GM18867 (cell line): ENCODE measurements around the gene SSBP4.

ENCODE experiments used
- ATAC-seq: cut with Tn5 transposase; IDR thresholded peaks from one replicate; pipeline ENCODE4 v1.9.1; 2021; ENCODE audit warnings: mild to moderate bottlenecking, moderate library complexity; ENCODE audit not compliant: unreplicated experiment

Gene SSBP4

DNA sequence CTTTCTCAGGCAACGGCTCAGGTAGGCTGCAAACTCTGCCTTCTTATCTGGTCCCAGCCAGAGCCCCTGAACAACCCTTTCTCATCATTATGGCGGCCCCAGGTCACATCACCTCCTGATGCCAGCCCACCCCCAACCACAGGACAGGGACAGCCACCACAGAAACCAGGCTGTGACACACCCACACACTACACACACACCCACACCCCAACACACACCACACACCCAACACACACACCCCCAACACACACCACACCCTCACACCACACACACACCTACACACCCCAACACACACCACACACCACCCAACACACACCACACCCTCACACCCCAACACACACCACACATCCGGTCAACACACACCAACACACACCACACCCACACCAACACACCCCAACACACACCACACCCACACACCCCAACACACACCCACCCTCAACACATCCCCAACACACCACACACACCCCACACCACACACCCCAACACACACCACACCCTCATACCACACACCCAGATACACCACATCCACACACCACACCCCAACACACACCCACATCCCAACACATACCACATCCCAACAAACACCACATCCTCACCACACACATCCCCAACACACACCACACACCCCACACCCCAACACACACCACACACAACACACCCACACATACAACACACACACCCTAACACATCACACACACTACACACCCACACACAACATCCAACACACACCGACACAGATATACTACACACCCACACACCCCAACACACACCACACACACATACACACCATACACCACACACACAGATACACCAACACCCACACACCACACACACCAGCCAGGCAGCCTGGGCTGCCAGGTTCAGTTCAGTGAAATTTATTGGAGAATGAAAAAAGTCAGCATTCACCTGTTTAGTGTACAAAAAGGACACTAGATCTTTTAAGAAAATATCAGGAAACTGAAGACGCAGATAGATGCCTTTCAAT lies 22.9 kb downstream of the SSBP4 start:
- ATAC-seq, result no peak

DNA sequence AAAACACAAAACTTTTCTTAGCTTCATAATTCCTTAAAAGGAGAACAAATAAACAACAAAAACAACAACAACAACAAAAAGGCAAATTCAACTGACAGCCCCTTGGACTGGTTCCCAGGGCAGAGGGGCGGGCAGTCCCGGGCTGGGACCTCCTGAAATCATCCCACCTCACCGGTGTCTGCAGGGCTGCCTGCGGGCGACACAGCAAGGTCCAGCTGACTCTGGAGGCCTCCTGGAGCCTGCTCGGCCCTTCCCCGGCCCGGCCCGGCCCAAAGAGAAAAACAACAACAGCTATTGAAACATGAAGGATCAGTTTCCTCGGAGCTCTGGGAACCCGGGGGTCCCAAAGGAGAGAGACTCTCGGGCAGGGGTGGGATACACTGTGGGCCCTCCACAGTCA lies 23.7 kb downstream of the SSBP4 start:
- no peak for ATAC-seq

DNA sequence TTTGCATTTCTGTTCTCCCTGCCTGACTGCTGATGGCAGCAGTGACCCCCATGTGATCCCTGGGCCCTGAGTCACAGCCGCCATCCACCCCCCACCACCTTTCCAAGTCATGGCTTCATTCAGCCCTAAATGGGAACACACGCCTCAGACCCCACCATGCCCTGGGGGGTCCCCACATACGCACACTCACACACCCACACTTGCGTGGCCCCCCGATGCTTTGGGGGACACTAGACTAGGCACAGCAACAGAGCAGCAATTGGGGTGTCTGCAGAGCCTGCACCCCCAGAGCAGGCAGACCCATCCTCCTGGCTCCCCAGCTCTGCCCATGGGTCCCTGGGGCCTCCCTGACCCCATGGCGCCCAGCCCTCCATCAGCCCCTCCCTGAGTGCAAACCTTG lies 24.2 kb downstream of the SSBP4 start:
- ATAC-seq, result no peak

DNA sequence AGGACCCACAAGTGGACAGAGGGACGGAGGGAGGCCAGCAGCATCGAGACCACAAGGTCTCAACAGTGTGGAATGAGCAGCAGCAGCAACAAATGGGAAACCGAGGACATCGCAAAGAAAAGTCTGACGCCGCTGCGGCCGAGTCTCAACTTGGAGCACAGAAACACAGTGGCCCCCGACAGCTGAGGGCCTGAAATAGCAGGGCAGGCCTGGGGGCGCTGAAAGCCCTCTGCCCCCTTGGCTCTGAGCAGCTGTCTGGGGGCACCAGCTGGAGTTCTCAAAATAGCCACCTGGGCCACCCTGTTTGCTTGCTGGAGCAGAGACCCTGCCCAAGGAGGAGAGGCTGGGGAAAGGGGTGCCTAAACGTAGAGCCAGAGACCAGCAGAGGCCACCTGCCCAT lies 24.6 kb downstream of the SSBP4 start:
- no peak for ATAC-seq

DNA sequence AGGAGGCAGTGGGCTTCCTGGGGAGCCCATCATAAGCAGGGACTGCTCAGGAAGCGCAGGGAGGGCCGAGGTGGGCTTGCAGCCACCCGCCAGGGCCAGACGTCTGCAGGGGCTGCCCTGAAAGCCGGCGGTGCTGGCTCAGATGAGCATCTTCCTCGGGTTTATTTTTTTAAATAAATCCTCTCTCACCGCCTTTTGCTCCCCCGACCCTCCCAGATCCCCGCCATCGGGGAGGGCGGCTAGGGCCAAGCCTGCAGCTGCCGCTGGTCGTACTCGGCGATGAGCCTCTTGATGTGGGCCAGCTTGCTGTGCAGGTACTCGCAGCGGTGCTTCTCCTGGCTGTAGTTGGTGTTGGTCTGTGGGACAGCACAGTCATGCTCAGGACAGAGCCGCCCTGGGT lies 25.3 kb downstream of the SSBP4 start:
- no peak for ATAC-seq

DNA sequence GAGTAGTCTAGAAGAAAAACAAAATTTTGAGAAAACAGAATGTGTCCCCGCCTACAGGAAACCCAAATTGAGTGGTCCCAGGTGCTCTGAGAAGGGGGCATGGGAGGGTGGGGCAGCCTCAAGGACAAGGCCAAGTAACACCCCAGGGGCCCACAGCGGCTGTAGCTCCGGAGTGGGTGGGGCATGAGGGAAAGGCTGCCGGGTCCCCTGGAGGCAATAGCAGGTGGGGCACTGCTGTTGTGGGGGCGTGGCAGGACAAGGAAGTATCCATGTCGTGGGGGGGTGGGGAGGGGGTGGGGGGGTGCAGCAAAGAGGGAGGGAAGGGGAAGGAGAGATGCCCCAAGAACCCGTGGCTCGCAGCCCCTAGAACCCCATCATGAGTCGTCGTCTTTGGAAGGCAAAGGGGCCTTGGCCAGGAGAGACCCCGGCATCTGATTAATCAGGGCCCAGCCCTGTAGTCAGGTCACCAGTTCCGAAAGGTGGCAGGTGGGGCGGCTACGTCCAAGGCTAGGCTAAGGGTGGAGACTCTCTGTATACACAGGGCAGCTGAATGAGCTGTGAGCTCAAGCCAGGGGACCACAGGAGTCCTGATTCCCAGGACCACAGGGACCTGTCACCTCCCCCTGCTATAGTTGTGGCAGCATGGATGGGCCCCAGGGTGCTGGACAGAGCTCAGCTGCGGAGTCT lies 26.2 kb downstream of the SSBP4 start:
- no peak for ATAC-seq

DNA sequence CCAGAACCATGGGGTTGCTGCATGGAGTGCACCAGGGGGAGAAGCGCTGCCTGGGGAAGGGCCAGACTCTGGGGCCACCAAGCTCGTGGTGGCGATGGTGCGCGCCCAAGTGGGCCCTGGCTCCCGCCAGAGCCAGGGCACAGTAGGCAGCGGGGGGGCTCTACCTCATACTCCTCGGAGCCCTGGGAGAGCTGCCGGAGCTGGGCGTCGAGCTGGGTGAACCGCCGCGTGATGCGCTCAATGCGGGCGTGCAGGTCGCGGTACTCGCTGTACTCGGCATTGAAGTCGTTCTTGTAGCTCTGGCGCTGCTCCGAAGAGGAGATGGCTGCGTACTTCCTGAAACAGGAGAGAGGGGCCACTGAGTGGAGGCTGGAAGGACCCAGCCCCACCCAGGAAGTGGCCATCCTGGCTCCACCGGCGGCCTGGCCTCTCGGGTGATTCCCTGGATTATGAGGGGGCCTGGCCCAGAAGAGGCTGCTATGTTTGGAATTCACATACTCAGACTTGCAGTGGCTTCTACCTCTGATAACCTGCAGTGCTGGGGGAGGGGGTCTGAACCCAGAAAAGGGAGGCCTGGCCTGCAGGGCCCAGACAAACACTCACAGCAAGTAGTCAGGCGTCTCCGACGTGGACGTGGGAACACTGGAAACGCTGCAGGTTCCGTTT lies 27.1 kb downstream of the SSBP4 start:
- ATAC-seq, result no peak

DNA sequence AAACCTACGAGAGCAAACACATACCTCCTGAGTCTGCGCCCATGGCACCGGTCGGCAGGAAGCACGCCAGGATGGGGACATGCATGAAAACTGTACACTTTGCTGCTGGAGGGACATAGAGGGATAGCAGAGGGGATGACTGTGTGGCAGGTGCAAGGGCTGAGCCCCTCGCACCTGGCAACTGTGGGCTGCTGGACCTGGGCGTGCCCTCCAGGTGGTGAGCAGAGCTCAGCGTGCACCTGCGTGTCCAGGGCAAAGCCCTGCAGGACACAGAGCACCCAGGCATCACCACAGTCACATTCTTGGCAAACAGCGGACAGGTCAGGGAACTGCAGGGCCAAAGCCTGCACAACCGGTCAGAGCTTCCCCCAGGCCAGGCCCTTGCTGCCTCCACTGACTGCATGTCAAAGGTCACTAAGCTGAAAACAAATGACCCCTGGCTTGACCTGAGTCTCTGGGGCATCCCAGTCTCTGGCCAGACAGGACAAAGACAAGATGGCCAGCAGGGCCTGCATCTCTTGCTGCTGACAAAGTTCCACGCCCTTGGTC lies 27.7 kb downstream of the SSBP4 start:
- ATAC-seq, result no peak

DNA sequence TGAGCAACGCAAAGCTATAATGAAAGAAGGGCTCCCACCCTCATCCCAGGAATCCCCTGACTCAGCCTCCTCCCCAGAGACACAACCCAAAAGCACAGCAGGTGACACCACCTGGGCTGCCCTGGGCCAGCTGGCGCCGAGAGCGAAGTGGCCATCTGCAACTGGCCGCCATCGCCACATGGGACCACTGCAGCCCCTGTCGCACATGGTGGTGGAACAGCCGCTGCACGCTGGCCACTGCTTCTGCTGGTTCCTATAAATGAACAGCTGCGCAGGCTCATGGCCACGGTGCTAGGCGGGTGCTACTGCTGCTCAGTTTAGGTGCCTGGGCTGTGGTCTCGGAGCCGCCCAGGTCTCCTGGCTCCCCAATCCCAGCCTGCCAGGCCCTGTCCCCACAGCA lies 30.4 kb downstream of the SSBP4 start:
- ATAC-seq, result no peak

DNA sequence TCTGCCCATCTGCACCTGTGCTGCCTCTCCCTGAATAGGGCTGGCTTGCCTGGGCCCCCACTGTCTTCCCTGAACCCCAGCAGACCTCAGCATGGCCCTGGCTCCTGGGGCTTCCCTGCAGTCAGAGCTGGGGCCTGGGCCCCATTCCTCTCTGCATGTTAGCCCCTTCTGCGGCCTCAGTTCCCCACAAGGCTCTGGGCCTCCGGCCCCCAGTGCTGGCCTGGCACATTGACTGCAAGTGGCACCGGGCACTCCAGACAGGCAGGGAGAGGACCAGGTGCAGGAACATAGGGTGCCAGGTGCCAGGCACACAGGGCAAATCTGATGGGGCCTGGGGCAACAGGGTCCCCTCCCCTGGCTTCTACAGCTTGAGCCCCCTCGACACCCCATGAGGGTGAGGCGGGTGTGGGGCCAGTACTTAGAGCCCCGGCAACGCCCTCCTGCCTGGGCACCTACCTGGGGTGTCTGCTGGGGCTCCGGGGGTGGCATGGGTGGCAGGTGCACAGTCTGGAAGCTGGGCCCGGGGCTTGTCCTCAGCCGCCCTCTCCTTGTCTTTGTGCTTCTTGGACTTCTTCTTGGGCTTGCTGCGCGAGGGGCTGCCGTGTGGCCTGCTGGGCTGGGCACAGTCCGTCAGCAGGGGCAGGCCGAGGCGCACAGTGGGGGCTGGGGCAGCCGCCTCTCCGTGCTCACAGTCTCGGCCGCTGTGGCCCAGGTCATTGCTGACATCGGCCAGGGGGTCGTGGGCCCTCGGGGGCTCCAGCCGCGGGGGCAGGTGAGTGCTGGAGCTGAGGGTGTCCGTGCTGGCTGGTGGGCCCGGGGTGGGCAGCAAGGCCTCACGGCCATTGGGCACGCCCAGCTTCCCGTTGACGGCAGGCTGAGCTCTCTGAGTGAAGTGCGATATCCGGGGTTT lies 31.1 kb downstream of the SSBP4 start:
- no peak for ATAC-seq

DNA sequence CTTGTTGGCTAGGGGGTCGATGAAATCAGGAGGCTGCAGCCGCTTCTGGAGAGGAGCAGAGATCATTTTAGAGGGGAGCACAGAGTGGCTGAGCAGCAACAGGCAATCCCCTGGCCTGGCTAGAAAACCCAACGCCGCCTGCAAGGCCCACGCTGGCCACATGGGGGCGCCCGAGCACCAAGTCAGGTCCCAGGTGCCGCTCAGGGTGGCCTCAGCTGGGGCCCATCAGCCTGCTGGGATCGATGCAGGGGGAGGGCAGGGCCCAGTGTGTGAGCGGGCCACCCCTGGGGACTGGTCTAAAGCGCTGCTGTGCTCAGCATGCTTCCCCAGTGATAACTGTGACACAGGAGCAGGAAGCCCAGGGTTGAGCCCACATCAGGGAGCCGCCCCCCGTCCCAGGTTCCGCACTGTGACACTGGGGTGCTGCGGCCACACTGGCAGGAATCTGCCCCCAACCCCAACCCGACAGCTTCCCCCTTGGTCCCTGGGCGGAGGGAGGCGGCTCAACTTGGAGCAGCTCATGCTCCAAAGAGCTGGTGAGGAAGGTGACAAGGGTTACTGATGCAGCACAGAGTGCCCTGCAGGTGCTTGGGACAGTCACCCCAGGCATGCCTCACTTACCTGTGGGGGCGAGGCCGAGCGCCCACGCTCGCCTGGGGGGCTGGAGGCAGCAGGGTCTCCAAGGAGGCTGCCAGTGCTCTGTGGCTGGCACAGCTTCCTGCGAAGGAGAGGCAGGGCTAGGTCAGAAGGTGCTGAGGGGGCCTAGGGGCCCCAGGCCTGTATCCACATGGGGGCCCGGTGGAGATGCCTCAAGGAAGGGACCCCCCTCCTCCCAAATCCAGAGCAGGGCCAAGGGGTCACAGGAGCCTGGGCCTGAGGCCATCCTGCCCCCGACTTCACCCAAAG lies 32.0 kb downstream of the SSBP4 start:
- no peak for ATAC-seq

DNA sequence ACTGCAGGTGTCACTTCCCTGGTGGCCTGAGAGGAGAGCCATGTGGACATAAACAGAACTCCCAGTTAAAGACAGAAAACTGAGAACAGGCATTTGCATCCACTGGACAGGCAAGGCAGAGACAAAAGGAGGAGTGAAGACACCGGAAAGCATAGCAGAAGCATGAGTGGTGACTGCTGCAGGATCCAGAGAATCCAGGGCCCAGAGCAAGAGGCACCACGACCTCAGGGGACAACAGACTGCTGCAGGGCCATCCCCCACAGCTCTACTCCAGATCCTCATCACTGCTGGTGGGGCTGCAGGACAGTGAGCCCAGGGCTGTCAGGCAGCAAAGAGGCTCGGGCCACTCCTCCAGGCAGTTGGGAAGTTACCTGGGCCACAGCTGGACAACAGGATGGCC lies 33.2 kb downstream of the SSBP4 start:
- ATAC-seq, result no peak

DNA sequence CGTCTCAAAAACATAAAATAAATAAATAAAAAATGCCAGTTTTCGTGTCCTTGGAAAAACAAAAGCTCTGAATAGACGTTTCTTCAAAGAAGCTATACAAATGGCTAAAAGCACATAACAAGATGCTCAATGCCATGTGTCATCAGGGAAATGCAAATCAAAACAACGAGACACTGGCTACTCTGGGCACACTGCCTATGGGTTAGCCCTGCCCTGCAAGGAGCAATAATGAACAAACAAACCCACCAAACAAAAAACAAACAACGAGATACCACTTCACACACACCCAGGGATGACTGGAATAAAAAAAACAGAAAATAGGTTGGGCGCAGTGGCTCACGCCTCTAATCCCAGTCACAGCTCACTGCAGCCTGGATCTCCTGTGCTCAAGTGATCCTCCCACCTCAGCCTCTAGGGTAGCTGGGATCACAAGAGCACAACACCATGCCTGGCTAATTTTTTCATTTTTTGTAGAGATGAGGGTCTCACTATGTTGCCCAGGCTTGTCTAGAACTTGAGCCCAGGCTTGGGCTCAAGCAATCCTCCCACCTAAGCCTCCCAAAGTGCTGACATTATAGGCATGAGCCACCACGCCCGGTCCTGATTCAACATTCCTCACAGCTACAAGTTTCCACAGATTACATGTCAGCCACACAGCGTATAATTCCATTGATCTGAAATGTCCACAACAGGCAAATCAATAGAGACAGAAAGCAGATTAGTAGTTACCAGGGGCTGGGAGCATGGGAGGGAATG lies 34.2 kb downstream of the SSBP4 start:
- no peak for ATAC-seq

DNA sequence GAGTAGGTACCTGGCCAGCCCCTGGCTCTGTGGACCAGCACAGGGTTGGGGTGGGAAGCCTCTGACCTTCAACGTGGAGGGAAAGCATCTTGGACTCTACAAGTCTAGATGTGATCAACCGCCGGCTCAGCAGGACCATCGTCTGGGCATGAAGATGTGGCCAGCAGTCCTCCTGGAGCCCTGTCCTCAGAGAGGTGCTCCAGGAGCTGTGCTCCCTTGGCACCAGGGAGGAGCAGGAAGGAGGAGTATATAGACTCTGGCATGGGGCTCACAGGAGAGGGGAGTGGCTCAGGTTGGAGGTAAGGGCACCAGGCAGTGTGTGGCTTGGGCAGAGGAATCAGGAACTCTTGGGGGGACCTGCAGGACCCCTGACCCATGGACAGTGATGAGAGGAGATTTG lies 37.1 kb downstream of the SSBP4 start:
- ATAC-seq, result no peak

DNA sequence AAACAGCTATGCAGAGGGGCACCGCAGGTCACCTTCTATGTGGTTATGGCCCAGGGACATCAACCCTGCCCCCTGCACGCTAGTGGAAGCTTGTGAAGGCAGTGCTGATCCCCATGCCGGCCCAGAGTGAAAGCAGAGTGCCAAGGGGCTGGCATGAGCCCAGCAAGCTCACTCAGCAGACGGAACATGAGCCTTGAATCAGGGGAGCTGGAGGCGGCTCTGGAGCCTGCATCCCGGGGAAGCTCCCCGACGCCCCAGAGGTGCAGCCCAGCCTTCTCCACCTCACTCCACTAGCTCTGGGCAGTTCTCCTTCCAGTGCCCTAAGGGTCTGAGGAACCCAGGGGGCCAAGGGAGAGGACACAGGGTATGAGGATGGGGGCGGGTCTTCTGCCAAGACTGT lies 37.8 kb downstream of the SSBP4 start:
- no peak for ATAC-seq

DNA sequence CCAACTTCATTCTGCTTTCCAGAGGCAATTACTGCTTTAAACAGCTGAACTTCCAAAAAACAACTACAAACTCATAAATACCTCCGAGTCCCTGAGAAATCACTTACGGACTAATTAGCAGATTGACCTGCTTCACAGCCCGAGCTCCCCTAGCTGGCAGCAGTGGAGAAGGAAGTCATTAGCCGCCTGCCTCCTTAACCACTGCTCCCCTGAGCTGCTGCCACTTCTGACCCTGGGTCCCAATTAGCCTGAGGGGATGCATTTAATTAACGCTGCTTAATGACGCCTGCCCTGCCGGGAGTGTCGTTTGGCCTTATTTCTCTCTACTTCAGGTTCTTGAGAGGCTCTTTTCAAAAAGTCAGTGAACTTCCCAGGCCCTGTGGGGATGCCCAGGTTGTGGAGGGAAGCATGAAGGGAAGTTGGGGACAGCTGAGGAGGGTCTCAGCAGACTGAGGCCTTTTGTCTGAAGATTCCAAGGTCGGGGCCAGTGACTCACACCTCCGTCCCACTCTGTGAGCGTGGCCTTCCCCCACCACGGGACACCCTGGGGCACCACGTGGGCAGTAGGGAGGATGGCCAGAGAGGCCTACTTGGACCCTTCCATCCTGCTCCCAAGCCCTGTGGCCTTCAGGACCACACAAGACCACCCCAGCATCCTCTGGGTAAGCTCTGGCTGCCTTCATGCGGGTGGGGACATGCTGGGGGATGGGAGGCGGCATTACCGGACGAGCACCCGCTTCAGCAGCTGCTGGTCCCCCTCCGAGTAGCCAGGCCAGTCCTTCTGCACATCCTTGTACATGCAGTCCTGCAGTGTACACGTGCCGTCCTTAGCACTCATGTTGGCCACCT lies 38.5 kb downstream of the SSBP4 start:
- ATAC-seq, result no peak

DNA sequence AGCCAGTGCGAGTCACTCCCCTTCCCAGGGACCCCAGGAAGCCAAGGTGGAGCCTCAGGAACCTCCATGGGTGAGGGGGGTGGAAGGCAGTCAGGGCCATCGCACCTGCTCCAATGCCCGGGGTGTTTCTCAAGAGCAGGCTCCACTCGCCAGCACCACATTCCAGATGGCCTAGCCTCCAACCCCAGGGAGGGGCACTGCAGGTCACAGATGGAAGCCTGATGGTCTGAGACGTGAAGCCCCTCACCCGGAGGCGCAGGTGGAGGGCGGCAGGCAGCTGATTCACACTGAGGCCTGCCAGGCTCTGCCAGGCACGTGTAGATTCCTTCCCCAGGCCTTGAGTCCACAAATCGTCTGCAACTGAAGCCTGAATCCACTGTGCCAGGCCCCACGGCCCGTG lies 41.7 kb downstream of the SSBP4 start:
- ATAC-seq, result no peak

DNA sequence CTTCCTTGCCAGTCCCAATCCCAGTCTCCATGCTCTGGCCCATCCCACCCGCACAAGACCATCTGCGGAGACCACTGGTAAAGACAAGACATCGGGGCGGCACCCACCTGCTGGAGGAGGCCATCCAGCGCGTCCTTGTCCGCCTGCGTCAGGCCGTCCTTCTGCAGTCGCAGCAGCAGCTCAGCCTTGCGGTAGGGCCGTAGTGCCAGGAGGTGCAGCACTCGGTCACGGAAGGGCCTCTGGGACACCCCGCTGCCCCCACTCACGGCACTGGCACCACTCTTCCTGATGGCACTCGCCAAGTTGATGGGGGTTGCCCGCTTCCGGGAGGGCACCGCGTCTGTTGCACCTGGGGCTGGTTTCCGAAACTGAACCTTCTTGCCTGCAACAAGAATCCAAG lies 42.3 kb downstream of the SSBP4 start:
- ATAC-seq, result no peak
